Measurements from ENCODE around the gene COBL. TPM values are rescaled to one million over a fixed set of nuclear protein-coding genes. Genes with fewer than 3 reads are reported as not detected.

COBL gene
- total RNA-seq, 2 experiments from 2014 or later, result not detected

GRCh38 chr7:51269321-51269720 is 47.3 kb downstream of the COBL start:
- POLR2A ChIA-PET, result no interaction called here
- Mint-ChIP-seq H3K4me1 (no peaks in the 10 kb centered on the region), H3K4me3 (no peak overlapping the region), H3K9me3 (no peaks in the 10 kb centered on the region), H3K36me3 (no peaks in the 10 kb centered on the region), H3K27ac (no peak overlapping the region), H3K27me3 (no peaks in the 10 kb centered on the region)
- DNase-seq (no peak), ATAC-seq (ENCODE audit: low read depth) (no peak)

DNA sequence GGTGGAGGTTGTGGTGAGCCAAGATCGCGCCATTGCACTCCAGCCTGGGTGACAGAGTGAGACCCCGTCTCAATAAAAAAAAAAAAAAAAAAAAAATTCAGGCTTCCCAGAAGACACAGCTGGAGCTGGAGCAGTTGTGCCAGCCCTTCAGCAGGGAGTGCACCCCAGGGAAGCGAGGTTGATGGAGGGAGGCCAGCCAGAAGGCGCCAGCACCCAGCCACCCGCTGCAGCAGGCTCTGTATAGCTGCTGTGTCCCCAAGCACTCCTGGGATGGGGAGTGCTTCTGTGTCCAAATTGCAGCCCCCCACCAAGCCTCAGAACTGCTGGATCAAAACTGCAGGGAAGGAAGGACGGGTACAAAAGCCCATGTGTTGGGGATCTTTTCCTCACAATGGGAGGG is 47.8 kb downstream of the COBL start:
- Mint-ChIP-seq H3K27ac (no peak overlapping the region), H3K27me3 (no peaks in the 10 kb centered on the region), H3K4me1 (no peaks in the 10 kb centered on the region), H3K4me3 (no peak overlapping the region), H3K9me3 (no peaks in the 10 kb centered on the region), H3K36me3 (no peaks in the 10 kb centered on the region)
- no peak for ATAC-seq (ENCODE audit: low read depth)
- DNase-seq, result no peak
- POLR2A ChIA-PET, result no interaction called here

- no peak overlapping the region for H3K27ac Mint-ChIP-seq
- no peaks in the 10 kb centered on the region for H3K36me3 Mint-ChIP-seq
- no peaks in the 10 kb centered on the region for H3K9me3 Mint-ChIP-seq
- H3K27me3 Mint-ChIP-seq, result no peaks in the 10 kb centered on the region
- POLR2A ChIA-PET, result no interaction called here
- H3K4me3 Mint-ChIP-seq, result no peak overlapping the region
- no peak for ATAC-seq (ENCODE audit: low read depth)
- H3K4me1 Mint-ChIP-seq, result no peaks in the 10 kb centered on the region
- DNase-seq, result no peak
These were observed 49.4 kb downstream of the COBL start for GRCh38 chr7:51267169-51267568.

DNA sequence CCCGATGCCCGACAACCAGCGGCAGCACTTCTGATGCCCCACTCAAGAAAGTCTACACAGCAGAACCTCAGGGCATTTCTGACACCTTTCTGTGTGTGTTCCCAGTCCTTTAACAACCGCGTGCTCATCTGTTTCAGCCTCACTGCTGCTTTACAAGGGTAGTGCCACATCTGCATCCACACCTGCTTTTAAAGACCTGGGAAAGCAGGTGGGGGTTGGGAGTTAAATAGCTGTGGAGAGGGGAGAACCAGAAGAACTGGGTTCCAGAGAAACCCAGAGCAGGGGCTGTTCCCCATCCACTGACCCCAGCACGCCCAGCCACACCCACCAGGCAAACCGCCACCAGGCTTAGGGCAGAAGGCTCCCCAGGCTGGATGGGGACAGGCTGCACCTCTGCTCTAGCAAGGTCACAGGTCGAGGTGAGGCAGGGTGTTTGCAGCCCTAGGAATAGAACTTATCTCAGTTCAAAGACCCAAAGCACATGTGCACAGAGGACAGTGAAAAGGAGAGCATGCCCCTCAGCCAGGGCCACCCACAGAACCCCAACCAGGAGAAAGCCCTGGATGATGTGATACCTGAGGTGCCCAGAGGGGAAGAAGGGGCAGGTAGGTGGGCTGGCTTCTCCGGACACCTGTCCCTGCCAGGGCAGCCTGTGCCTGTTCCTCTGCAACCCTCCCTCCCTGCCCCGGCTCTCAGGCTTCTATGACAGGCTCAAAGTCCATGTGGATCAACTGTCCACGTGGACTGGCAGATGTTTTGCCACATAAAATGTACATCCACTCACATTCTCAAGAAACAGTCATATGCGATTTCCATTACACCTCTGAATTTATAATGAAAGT is 51.3 kb downstream of the COBL start:
- DNase-seq (no peak), ATAC-seq (ENCODE audit: low read depth) (no peak)
- no peaks in the 10 kb centered on the region for H3K9me3 Mint-ChIP-seq
- no peaks in the 10 kb centered on the region for H3K27me3 Mint-ChIP-seq
- POLR2A ChIA-PET, result no interaction called here
- no peaks in the 10 kb centered on the region for H3K36me3 Mint-ChIP-seq
- H3K27ac Mint-ChIP-seq, result no peak overlapping the region
- H3K4me1 Mint-ChIP-seq, result peaks cover 2% of the 10 kb centered on the region
- no peak overlapping the region for H3K4me3 Mint-ChIP-seq

DNA sequence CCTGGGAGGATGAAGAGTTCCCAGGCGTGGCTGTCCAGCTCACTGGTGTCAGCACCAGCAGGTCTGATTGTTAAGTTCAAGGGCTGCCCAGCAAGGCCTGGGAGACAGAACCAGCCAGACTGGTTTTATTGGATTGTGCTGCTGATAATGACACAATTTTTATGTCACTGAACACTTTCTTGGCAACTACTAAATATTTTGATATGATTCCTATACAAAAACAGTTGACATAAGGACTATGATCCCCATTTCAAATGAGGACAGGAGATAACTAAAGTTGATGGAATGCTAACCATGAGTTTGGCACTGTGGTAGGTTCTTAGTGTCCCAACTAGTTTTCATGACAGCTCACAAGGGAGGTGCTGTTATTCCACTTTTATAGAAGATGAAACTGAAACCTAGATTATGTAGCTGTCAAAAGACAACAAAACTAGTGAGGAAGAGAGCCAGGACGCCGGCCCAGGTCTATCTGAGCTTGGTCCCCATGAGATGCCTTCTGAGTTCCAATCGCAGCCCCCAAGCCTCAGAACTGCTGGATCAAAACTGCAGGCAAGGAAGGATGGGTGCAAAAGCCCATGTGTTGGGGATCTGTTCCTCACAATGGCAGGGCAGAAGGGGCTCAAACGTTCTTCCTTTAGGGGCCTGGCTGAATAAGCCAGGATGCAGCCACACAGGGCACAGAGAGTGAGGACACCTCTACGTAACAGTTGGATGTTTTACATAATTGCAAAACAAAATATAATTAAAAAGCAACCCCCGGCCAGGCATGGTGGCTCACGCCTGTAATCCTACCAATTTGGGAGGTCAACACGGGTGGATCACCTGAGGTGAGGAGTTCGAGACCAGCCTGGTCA is 52.8 kb downstream of the COBL start:
- H3K27me3 Mint-ChIP-seq, result no peaks in the 10 kb centered on the region
- no peaks in the 10 kb centered on the region for H3K9me3 Mint-ChIP-seq
- no peak for ATAC-seq (ENCODE audit: low read depth)
- no peak overlapping the region for H3K27ac Mint-ChIP-seq
- H3K4me1 Mint-ChIP-seq, result peaks cover 2% of the 10 kb centered on the region
- DNase-seq, result no peak
- no peak overlapping the region for H3K4me3 Mint-ChIP-seq
- POLR2A ChIA-PET, result no interaction called here
- H3K36me3 Mint-ChIP-seq, result no peaks in the 10 kb centered on the region

GRCh38 chr7:51262796-51263531 is 53.6 kb downstream of the COBL start:
- no peak overlapping the region for H3K4me3 Mint-ChIP-seq
- H3K4me1 Mint-ChIP-seq, result peaks cover 2% of the 10 kb centered on the region
- H3K27me3 Mint-ChIP-seq, result no peaks in the 10 kb centered on the region
- no peaks in the 10 kb centered on the region for H3K36me3 Mint-ChIP-seq
- no peaks in the 10 kb centered on the region for H3K9me3 Mint-ChIP-seq
- DNase-seq (no peak), ATAC-seq (ENCODE audit: low read depth) (no peak)
- POLR2A ChIA-PET, result no interaction called here
- no peak overlapping the region for H3K27ac Mint-ChIP-seq

DNA sequence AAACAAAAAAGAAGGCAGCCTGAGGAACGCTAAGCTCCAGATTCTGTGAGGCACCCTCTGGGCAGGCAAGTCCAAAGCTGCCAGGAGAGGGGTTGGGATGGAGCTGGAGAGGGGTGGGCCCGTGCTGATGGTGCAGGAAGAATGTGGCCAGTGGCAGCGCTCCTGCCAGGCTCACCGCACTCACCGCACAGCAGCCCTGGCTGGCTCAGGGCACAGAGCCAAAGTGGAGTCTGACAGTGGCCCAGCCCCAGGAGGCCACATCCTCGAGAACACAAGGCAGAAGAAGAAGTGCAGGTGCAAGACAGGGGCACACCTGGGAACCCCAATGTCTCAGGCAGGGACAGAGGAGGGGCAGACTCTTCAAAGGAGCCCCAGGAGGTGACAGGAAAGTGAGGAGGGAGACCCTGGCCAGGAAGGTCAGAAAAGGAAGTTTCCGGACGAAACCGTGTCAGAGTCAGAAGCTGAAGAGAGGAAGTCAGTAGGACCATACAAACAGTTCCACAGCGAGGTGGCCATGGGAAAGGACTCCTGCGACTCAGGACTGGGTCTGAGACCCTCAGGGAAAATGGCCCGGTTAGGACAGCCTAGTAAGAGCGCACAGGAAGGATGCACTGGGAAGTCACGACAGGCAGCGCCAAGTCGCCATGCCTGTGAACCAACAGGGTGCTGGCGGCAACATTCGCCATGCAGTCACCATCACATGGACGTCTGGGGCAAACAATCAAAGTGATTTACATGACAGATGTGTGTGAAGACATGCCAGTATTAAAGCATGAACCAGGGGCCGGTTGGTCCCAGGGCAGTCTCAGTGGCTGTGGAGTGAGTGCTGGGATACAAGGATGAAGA is 54.4 kb downstream of the COBL start:
- Mint-ChIP-seq H3K27me3 (no peaks in the 10 kb centered on the region), H3K4me1 (peaks cover 2% of the 10 kb centered on the region), H3K27ac (no peak overlapping the region), H3K36me3 (no peaks in the 10 kb centered on the region), H3K9me3 (no peaks in the 10 kb centered on the region), H3K4me3 (no peak overlapping the region)
- ATAC-seq (ENCODE audit: low read depth) (no peak), DNase-seq (no peak)
- POLR2A ChIA-PET, result no interaction called here

- Mint-ChIP-seq H3K27me3 (no peaks in the 10 kb centered on the region), H3K27ac (no peak overlapping the region), H3K9me3 (no peaks in the 10 kb centered on the region), H3K4me3 (no peak overlapping the region), H3K4me1 (peaks cover 2% of the 10 kb centered on the region), H3K36me3 (no peaks in the 10 kb centered on the region)
- ATAC-seq (ENCODE audit: low read depth) (no peak), DNase-seq (no peak)
- POLR2A ChIA-PET, result no interaction called here
These were observed 55.3 kb downstream of the COBL start for GRCh38 chr7:51261117-51261835.

- H3K4me1 Mint-ChIP-seq, result peaks cover 2% of the 10 kb centered on the region
These were observed 56.1 kb downstream of the COBL start for GRCh38 chr7:51260516-51260915.

DNA sequence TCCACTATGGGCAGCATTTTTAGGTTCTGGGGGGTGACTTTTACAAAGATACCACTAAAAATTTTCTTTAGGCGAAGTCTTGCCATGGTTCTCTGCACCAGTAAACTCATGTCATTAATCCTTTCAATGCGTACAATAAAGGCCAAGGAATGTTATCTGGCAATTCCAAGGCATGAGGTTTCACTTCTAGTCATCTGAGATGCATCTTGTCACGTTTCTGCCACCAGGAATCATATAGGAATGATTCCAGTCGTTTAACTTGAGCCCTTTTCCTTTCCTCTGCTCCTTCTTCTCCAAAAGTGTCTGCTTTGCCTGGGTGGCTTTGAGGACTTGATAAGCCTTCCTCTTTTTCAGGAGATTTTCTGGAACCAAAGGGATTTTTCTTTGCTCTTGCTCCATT is 56.8 kb downstream of the COBL start:
- H3K27me3 Mint-ChIP-seq, result no peaks in the 10 kb centered on the region
- DNase-seq, result no peak
- POLR2A ChIA-PET, result no interaction called here
- H3K36me3 Mint-ChIP-seq, result no peaks in the 10 kb centered on the region
- H3K4me3 Mint-ChIP-seq, result no peak overlapping the region
- H3K27ac Mint-ChIP-seq, result no peak overlapping the region
- no peaks in the 10 kb centered on the region for H3K9me3 Mint-ChIP-seq
- ATAC-seq (ENCODE audit: low read depth), result no peak
- peaks cover 2% of the 10 kb centered on the region for H3K4me1 Mint-ChIP-seq

More at GRCh38 chr7:51260516-51260915, 56.1 kb downstream of the COBL start:
- H3K4me3 Mint-ChIP-seq, result no peak overlapping the region
- H3K27me3 Mint-ChIP-seq, result no peaks in the 10 kb centered on the region
- no peaks in the 10 kb centered on the region for H3K9me3 Mint-ChIP-seq
- H3K36me3 Mint-ChIP-seq, result no peaks in the 10 kb centered on the region
- H3K27ac Mint-ChIP-seq, result no peak overlapping the region
- POLR2A ChIA-PET, result no interaction called here
- DNase-seq, result no peak
- no peak for ATAC-seq (ENCODE audit: low read depth)

DNA sequence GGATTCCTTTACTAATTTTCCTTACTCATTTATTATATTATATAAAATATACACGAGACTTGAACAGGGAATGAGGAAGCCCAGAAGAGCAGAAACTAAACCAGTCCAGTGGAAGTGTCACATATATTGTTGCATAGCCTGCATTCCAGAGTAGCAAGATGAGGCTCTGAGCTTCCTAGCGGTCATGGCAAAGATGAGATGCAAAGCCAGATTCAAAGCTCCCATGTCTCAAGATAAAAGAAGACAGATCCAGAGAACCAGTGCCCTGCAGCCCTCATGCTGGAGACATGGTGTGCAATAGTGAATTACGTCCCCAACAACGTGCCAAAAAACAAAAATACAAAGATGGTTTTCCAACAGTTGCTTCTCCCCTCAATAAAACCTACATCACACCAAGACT is 59.7 kb downstream of the COBL start:
- no peak for DNase-seq
- Mint-ChIP-seq H3K4me1 (no peaks in the 10 kb centered on the region), H3K4me3 (no peak overlapping the region), H3K27ac (no peak overlapping the region), H3K9me3 (no peaks in the 10 kb centered on the region), H3K36me3 (no peaks in the 10 kb centered on the region), H3K27me3 (peaks cover 2% of the 10 kb centered on the region)
- POLR2A ChIA-PET, result no interaction called here
- ATAC-seq (ENCODE audit: low read depth), result no peak

DNA sequence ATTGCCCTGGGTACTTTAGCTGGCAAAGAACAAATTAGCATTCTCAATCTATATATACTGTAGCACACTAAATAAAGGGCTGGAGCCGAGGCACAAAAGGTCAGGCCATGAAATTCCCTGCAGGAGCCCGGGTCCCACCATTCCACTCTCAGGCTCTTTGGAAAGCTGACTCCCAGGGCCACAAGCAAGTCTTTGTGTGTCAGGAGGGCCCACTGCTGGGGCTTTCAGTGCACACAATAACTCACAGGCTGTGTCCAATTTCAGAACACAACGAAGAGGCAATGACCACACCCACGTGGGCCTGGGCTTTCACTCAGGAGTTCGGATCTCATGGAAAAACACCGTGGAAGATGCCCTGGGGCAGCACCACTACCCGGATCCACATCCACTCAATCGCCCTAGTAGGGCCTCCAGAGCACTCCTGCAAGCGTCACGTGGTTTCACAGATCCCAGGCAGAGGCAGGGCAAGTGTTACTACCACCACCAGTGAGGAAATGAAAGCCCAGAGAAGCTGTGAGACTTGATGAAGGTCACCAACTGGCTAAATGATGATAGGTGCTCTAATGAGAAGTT is 60.3 kb downstream of the COBL start:
- H3K36me3 Mint-ChIP-seq, result no peaks in the 10 kb centered on the region
- POLR2A ChIA-PET, result no interaction called here
- ATAC-seq (ENCODE audit: low read depth), result no peak
- H3K27ac Mint-ChIP-seq, result no peak overlapping the region
- peaks cover 2% of the 10 kb centered on the region for H3K27me3 Mint-ChIP-seq
- no peaks in the 10 kb centered on the region for H3K9me3 Mint-ChIP-seq
- H3K4me1 Mint-ChIP-seq, result no peaks in the 10 kb centered on the region
- DNase-seq, result no peak
- no peak overlapping the region for H3K4me3 Mint-ChIP-seq

Measured in activated naive CD8-positive, alpha-beta T cell treated with anti-CD3 and anti-CD28 coated beads, Interleukin-2, amount 10 ng/mL, durations not matched to agents 7 days and 5 days (primary cell).